Lung microvascular endothelial cell (primary cell): Measurements from ENCODE around the gene CLMN. TPM values are rescaled to one million over a fixed set of nuclear protein-coding genes. Genes with fewer than 3 reads are reported as not detected.
A peak's percentile ranks its signal among the peaks of the same experiment; 100 is the strongest.
"Not testable (repeated sequence)": the region's sequence is repeated elsewhere in the genome, so short reads cannot be mapped to it uniquely, and the experiment has no call there.

Experiments
- DNase-seq, 2 donors: peaks; one replicate each; pipeline versions ENCODE4 v3.0.0 to v3.0.0-alpha.2; 2010; ENCODE audit warnings: low read depth in 2 of 2
- total RNA-seq: library from RNA; depleted of rRNA; stranded (reverse); fragments of >200 nt; gene quantifications from 2 replicates; pipeline ENCODE4 v1.2.1, GENCODE V29; 2014

CLMN gene
- total RNA-seq, 1 donor from 2014 or later = 0.20 TPM

GRCh38 chr14:95196826-95197545, 122.7 kb downstream of the CLMN start:
- no peak for DNase-seq

- DNase-seq = peak; percentile 49 to 56
Observed at GRCh38 chr14:95196268-95196667, 123.4 kb downstream of the CLMN start.

GRCh38 chr14:95195031-95195430, 124.7 kb downstream of the CLMN start:
- no peak for DNase-seq

GRCh38 chr14:95193081-95193480, 126.6 kb downstream of the CLMN start:
- no peak for DNase-seq

- DNase-seq = no peak
Observed at GRCh38 chr14:95192311-95192710, 127.4 kb downstream of the CLMN start.

- peak; percentile 50 to 51 for DNase-seq
Observed at GRCh38 chr14:95191445-95192199, 128.1 kb downstream of the CLMN start.

- DNase-seq = no peak
Observed at GRCh38 chr14:95190857-95191256, 128.9 kb downstream of the CLMN start.

- DNase-seq = no peak
Observed at GRCh38 chr14:95190346-95190840, 129.3 kb downstream of the CLMN start.

GRCh38 chr14:95189367-95190132, 130.2 kb downstream of the CLMN start:
- no peak for DNase-seq

GRCh38 chr14:95188380-95188779, 131.3 kb downstream of the CLMN start:
- DNase-seq = no peak

GRCh38 chr14:95185767-95186392, 133.8 kb downstream of the CLMN start:
- peak in 1 of 2 donors; percentile 24 for DNase-seq

- peak in 1 of 2 donors; percentile 70 for DNase-seq
Observed at GRCh38 chr14:95185033-95185766, 134.5 kb downstream of the CLMN start.

- peak in 1 of 2 donors; percentile 39 for DNase-seq
Observed at GRCh38 chr14:95184413-95184790, 135.3 kb downstream of the CLMN start.

GRCh38 chr14:95183532-95184412, 135.9 kb downstream of the CLMN start:
- peak; percentile 1 to 90 for DNase-seq

- DNase-seq = no peak
Observed at GRCh38 chr14:95183082-95183481, 136.6 kb downstream of the CLMN start.

GRCh38 chr14:95182379-95182778, 137.3 kb downstream of the CLMN start:
- no peak for DNase-seq

GRCh38 chr14:95180966-95181741, 138.6 kb downstream of the CLMN start:
- DNase-seq = no peak

GRCh38 chr14:95175670-95176069, 144.0 kb downstream of the CLMN start:
- not testable (repeated sequence) for DNase-seq
